ENCODE results near the gene FAM168A.

FAM168A gene

GRCh38 chr11:73429121-73429750 is 168.7 kb downstream of the FAM168A start:
- peak; percentile 68 for DNase-seq (ENCODE audit: low read depth, low spot score)

DNA sequence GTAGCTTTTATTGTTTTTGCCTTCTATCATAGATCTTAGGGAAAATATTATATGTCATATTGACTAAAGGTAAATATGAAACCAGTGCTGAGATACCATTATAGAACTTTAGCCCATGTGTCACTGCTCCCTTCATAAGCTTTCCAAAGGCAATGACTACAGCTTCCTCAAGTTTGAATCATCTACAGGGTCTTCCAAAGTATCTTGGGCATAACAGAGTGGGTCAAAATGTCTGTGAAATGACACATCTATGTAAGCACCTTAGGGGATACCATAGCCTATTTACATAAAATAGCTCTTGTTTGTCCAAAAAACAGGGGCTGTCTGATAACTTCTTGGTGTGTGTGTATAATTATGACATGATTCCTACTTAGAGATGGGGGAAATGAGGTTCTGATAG is 169.2 kb downstream of the FAM168A start:
- DNase-seq (ENCODE audit: low read depth, low spot score) = no peak

DNA sequence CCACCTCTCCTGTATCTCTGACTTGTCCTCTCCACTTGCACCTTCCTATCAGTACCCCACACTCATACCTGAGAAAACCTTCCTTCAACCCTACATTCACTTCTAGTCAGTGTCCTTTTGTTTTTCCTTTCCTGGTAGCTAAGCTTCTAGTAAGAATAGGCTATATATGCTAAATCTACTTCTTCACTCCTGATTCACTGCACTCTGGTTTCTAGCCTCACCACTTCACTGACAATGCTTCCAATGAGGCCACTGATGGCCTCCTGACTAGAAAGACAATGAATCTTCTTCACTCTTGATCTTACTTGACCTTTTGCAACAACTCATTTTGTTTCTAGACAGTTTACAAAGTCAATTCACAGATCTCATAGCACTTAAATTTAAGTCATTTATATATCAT is 169.7 kb downstream of the FAM168A start:
- no peak for DNase-seq (ENCODE audit: low read depth, low spot score)

DNA sequence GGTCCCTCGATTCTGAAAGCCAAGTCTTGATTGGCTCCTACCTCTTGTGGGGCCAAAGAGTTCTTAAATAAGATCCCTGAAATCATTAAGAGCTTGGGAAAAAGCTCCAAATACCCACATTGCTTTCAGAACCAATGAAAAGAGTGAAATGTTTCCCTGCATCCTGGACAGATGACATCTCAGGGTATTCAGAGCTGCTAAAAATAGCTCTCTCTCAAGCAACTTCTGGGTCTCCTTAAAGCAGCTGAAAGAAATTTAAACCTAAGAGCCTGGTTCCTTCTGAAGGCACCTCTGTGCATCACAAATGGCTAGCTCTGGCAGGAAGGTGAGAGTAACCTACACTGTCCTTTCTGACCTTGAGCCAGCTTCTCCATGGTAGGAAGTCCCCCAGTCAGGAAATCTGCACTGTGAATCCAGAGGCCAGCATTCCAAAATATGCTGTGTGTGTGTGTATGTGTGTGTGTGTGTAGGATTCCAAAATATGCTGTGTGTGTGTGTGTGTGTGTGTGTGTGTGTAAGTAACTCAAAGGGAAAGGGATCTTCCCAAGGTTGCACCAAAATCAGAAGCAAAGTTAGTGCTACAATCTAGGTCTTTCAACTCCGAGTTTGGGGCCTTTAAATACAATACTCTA is 171.6 kb downstream of the FAM168A start:
- DNase-seq (ENCODE audit: low read depth, low spot score) = peak; percentile 34

DNA sequence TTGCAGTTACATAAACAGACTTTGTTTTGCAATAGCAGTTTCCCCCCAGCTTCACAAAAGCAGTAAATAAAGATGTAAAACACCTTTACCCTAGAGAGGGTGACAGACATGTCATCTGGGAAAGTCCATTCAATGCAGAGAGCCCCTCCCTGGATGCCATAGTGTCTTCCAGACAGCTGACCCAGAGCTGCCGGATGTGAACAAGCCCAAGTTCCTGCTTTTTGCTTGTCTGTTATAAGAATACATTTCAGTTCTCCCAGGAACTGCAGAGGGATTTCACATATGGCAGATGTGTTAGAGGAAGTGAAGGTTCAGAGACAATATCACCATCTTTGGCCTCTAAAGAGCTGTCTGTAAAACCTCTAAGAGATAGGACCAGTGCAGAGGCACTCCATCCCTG is 172.8 kb downstream of the FAM168A start:
- no peak for DNase-seq (ENCODE audit: low read depth, low spot score)

DNA sequence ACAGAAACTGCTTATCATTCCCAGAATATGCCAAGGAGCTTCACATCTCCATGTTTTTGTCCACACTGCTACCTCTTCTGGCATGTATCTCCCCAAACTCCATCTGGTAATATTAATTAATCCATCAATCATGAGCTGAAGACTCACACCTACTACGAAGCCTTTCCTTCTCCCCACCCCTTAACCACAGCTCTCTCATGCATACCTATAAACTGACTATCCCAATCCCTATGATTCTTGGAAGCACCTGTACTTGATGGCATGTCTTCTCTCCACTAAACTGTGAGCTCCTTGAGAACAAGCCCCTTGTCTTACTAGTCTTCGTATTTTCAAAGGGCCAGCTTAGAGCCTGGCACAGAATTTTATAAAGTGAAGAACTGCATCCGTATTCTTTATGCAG is 174.4 kb downstream of the FAM168A start:
- DNase-seq (ENCODE audit: low read depth, low spot score) = no peak

DNA sequence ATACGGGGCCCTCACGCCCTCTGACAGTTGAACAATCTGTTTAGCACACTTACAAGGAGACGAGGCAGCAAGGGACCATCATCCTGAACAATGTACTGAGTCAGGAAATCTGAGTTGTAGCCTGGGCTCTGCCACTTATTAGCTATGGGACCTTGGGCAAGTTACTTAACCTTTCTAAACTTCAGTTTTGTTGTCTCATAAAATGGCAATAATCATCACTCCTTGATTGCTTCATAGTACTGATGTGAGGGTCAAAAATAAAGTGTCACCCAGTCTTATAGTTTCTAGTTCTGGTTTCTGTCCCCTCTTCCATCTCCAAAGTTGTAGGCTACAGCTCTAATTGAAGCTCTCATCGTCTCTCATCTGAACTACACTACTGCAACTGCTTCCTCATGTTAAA is 175.0 kb downstream of the FAM168A start:
- no peak for DNase-seq (ENCODE audit: low read depth, low spot score)

DNA sequence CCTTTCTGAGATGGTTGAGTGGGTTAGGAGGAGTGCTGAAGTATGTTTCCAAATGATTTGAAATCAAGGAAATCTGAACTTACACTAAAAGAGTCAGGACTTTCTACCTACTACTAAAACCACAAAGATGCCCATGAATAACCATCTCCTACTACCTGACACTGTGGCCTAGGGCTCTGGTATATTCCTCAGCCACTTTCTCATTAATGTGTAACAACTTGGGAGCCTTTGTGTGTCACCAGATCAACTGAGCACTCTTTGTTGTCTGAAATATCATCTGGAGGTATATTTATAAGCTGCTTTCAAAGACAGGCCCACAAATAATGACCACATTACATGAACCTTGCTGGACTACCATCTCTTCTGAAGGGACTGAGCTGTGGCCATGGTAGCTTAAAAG is 177.8 kb downstream of the FAM168A start:
- no peak for DNase-seq (ENCODE audit: low read depth, low spot score)

GRCh38 chr11:73416786-73417185 is 181.1 kb downstream of the FAM168A start:
- DNase-seq (ENCODE audit: low read depth, low spot score) = no peak

DNA sequence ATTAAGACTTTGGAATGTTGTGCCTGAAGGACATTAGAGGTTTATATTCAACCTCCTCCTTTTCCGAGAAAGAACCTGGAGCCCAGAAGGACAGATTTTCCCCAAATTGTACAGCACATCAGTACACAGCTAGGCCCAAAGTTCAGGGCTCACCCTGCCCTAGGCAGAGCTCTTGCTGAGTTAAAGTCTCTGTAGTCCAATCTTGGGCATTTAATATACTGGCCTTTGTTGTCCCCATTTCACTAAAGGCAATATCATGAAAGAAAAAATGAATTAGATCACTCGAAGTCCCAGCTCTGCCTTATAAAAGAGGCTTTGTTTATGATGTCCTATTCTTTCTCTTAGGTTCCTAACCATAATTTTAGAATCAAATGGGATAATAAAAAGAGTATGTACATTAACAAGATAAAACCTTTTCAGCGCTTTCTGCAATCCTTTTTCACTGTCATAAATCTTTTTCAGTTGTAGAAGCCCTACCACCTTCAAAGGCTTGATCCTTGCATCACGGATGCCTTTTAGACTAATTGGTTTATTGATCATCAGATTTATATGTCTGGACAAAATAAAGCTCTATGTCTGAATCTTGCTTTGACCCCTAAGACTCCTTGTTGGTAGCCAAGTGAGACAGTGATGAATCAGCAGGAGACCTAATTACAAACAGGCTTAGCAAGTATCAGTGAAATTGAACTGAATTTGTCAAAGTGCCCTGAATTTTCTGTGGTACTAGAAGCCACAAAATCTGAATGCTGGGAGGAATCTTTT is 181.9 kb downstream of the FAM168A start:
- peak; percentile 41 for DNase-seq (ENCODE audit: low read depth, low spot score)

DNA sequence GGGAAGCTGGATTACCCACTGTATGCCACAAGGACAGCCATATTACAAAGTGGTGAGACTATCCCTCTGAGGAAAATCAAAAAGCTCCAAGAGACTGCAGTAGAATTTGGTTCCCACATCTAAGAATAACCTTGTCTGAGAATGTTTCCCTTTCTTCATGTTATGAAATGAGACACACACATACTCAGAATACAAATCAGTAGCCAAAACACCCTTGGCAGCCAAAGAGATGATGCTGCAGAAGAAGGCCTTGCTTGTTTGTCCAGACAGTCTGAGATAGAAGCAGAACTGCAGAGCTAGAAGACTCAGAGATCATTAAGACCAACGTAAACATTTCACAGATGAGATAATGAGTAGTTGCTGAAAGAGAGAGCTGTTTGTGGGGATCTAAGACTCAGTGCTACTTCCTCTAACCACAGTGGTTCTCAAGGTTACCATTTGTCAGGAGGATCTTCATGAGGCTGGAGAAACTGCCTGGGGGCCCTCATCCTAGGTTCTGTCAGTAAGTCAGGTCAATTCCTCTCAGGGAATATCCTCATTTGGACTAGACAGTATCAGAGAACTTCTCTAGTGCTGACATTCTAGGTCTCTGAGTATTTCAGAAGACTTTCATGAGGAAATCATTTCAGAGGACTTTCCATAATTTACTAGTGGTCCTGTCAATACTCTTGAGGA is 182.8 kb downstream of the FAM168A start:
- DNase-seq (ENCODE audit: low read depth, low spot score) = peak; percentile 55

- DNase-seq (ENCODE audit: low read depth, low spot score) = no peak
Observed at GRCh38 chr11:73413256-73413655, 184.7 kb downstream of the FAM168A start.

DNA sequence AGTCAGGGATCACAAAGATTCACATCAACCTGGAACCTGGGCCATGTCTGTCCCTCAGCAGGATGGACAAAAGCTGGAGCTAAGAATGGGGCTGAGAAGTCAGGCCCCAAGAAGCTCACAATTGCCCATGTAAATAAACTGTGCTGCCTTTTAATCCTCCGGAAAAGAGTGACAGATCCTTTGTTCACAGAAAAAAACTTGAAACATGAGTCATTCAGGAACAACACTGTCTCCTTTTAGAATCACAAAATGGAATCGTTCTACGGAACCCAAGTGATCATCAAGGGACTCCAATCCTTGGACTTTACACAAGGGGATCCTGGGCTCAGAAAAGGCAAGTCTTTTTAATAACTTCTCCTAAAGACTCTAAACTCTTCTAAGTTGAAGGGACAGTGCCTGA is 185.6 kb downstream of the FAM168A start:
- peak; percentile 67 for DNase-seq (ENCODE audit: low read depth, low spot score)

DNA sequence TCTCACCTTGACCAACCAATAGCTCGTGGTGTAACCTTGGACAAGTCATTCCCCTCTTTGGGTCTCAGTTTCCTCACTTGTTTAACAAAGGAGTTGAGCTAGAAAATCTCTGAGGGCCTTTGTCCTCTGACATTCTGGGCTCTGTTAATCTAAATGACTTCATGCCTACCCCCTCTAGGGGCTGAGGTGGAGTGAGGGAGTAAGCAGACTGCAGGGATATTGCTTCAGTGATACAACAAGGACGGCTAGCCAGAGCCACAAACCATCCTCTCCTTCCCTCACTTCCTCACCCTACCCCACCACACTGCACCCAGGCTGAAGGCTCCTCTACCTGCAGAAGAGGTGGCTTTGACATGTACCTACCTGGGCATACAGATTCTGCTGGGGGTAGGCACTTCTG is 186.9 kb downstream of the FAM168A start:
- DNase-seq (ENCODE audit: low read depth, low spot score) = no peak

- DNase-seq (ENCODE audit: low read depth, low spot score) = no peak
Observed at GRCh38 chr11:73410627-73411026, 187.3 kb downstream of the FAM168A start.

DNA sequence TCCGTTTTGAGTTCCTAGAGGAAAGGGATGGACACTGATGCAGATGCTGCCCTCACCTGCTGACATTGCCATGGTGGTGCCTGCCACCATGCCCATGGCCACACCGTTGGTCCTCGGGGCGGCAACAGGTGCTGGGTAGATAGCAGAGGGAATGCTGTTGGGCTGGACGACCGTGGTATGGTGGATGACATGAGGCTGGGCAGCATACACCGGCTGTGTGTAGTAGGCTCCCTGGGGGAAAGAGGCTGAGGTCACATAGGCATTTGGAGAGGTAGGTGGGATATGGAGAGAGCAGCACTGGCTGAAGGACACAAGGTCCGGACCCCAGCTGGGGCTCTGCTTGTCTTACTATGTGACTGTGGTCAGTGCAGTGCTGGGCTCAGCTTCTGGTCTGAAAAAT is 188.5 kb downstream of the FAM168A start:
- DNase-seq (ENCODE audit: low read depth, low spot score) = no peak

DNA sequence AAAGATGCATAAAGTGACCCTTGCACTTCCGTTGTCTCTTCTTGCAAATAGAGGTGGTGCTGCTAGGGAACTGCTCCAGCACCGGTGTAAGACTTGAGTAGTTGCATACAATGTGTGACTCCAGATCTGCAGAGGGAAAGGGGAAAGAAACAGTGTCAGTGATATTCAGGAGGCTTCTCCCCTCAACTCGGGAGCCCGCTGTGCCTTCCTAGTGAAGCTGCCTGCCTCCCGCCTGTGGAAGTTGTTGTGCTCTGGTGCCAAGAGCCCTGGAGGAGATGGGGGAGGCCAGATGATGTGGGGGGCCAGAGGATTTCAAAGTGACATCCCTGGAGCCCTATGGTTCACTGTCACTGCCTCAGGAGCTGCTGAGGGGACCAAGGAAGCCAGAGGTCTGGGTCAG is 191.3 kb downstream of the FAM168A start:
- DNase-seq (ENCODE audit: low read depth, low spot score) = no peak

DNA sequence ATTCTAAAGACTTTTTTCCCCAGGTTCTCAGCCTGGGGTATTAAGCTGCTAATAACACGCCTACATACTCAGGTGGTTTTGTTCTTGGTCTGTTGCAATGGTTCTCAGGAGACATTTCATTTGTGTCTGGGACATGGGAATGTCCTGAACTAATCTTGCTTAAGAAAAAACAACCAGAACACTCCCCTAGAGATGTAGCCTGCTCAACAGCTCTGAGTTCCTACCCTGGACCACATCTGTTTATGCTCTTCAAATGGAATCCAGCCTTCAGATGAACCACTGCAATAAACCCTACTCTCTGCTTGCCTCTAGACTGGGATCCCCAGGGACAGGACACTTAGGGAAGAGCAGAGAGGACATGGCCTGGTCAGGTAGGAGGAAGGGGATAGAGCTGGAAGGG is 191.8 kb downstream of the FAM168A start:
- DNase-seq (ENCODE audit: low read depth, low spot score) = no peak

GRCh38 chr11:73405146-73405510 is 192.8 kb downstream of the FAM168A start:
- DNase-seq (ENCODE audit: low read depth, low spot score) = no peak

- DNase-seq (ENCODE audit: low read depth, low spot score) = no peak
Observed at GRCh38 chr11:73404506-73405145, 193.3 kb downstream of the FAM168A start.

- DNase-seq (ENCODE audit: low read depth, low spot score) = peak; percentile 61
Observed at GRCh38 chr11:73404048-73404447, 193.9 kb downstream of the FAM168A start.

GRCh38 chr11:73403541-73403940 is 194.4 kb downstream of the FAM168A start:
- DNase-seq (ENCODE audit: low read depth, low spot score) = no peak
